ENCODE data around the gene PRRT3. TPM values are rescaled to one million over a fixed set of nuclear protein-coding genes. Genes with fewer than 3 reads are reported as not detected.

PRRT3 gene
- total and polyA plus RNA-seq, 2 experiments from 2014 or later: 4.3 to 6.9 TPM

- TF ChIP-seq CTCF (conservative IDR thresholded peaks at IDR 0.05; ENCODE audit: low read depth in 2 of 2): no peak
- no peak for TF ChIP-seq ZNF114 (CRISPR knock-in tag; IDR thresholded peaks at IDR 0.05)
- TF ChIP-seq EZH2phosphoT487 (IDR thresholded peaks at IDR 0.05; ENCODE audit: unreplicated experiment): no peak
- no peak for TF ChIP-seq CREB1 (CRISPR knock-in tag; IDR thresholded peaks at IDR 0.05; ENCODE audit: low read depth)
- TF ChIP-seq POLR2AphosphoS5 (IDR thresholded peaks at IDR 0.05; ENCODE audit: low read depth): no peak
- no peak for TF ChIP-seq STAT1 (IDR thresholded peaks at IDR 0.05; ENCODE audit: unreplicated experiment)
- TF ChIP-seq NANOG (IDR thresholded peaks at IDR 0.05; ENCODE audit: borderline replicate concordance): no peak
- TF ChIP-seq REST (IDR thresholded peaks at IDR 0.05; ENCODE audit: unreplicated experiment): no peak
Measured at GRCh38 chr3:9934993-9935392, 17.2 kb downstream of the PRRT3 start (continued).

- Mint-ChIP-seq H3K27ac (peak overlapping the region; percentile 92; the same call in 1 of the 2 replicates), H3K36me3 (ENCODE audit: low read depth) (peaks cover 22% of the 10 kb centered on the region), H3K4me1 (peaks cover 10% of the 10 kb centered on the region), H3K27me3 (ENCODE audit: insufficient read depth, low read depth, poor library complexity) (peaks cover 11% of the 10 kb centered on the region), H3K4me3 (peak overlapping the region; percentile 89), H3K9me3 (peaks cover 12% of the 10 kb centered on the region; the same call in 2 of the 3 replicates)
- ATAC-seq (peak; percentile 7), DNase-seq (ENCODE audit: low spot score) (peak; percentile 64)
- Histone ChIP-seq H3K4me2 (peak overlapping the region; percentile 93), H2AFZ (peak overlapping the region; percentile 99), H4K20me1 (replicated peaks; ENCODE audit: insufficient read depth) (no peaks in the 10 kb centered on the region), H3F3A (replicated peaks; ENCODE audit: low read depth) (0 out of 2 replicates have a peak, but pooled peaks cover 5% of the 10 kb centered on the region), H3K27ac (ENCODE audit: low read depth) (no peak overlapping the region), H3K4me3 (peak overlapping the region; percentile 85), H3K79me2 (replicated peaks; ENCODE audit: insufficient read depth) (no peaks in the 10 kb centered on the region; the same call in 1 of the 2 replicates), H3K9me2 (ENCODE audit: insufficient read depth) (no peaks in the 10 kb centered on the region), H3K36me3 (ENCODE audit: insufficient read depth) (peaks cover 6% of the 10 kb centered on the region; the same call in 1 of the 2 replicates), H3K27me3 (ENCODE audit: insufficient read depth) (peaks cover 8% of the 10 kb centered on the region; the same call in 1 of the 2 replicates), H3K4me1 (ENCODE audit: insufficient read depth) (peaks cover 5% of the 10 kb centered on the region)
- peak in 1 of 2 experiments; percentile 27; a peak in 1 of 4 replicates for TF ChIP-seq CTCF (conservative IDR thresholded peaks at IDR 0.05; ENCODE audit: low read depth in 2 of 2)
- no peak for TF ChIP-seq REST (IDR thresholded peaks at IDR 0.05; ENCODE audit: unreplicated experiment)
Measured at GRCh38 chr3:9934235-9934621, 18.0 kb downstream of the PRRT3 start.
